H9 (cell line): ENCODE data around the gene TBRG1. TPM values are rescaled to one million over a fixed set of nuclear protein-coding genes. Genes with fewer than 3 reads are reported as not detected.

Experiments used
- DNase-seq: peaks from one replicate; pipeline ENCODE4 v3.0.0-alpha.2; 2017
- H2AFZ ChIP-seq: one replicate; pipeline ENCODE4 v1.6.1; 2013; ENCODE audit warnings: mild to moderate bottlenecking, low read length, control low read depth, moderate library complexity
- H2AK5ac ChIP-seq: 2 replicates; pipeline ENCODE4 v1.6.1; 2013; ENCODE audit warnings: low read length, control low read depth, mixed read lengths; ENCODE audit not compliant: insufficient read length
- H2BK120ac ChIP-seq: one replicate; pipeline ENCODE4 v1.6.1; 2013; ENCODE audit warnings: low read depth, mild to moderate bottlenecking, low read length, control low read depth, inconsistent platforms; ENCODE audit not compliant: poor library complexity, severe bottlenecking
- H2BK12ac ChIP-seq: 2 replicates; pipeline ENCODE4 v1.6.1; 2013; ENCODE audit warnings: low read length, control low read depth, mixed read lengths, low read depth; ENCODE audit not compliant: insufficient read length
- H2BK15ac ChIP-seq: 2 replicates; pipeline ENCODE4 v1.6.1; 2013; ENCODE audit warnings: low read depth, low read length, control low read depth
- H2BK20ac ChIP-seq: one replicate; pipeline ENCODE4 v1.6.1; 2013; ENCODE audit warnings: low read depth, mild to moderate bottlenecking, low read length, control low read depth, inconsistent platforms; ENCODE audit not compliant: poor library complexity, severe bottlenecking
- H2BK5ac ChIP-seq: 2 replicates; pipeline ENCODE4 v1.6.1; 2013; ENCODE audit warnings: low read length, control low read depth, mixed read lengths; ENCODE audit not compliant: insufficient read length
- H3K14ac ChIP-seq: 2 replicates; pipeline ENCODE4 v1.6.1; 2013; ENCODE audit warnings: low read length, control low read depth; ENCODE audit not compliant: insufficient read depth
- H3K18ac ChIP-seq: 2 replicates; pipeline ENCODE4 v1.6.1; 2013; ENCODE audit warnings: low read depth, mild to moderate bottlenecking, mixed read lengths, low read length, control low read depth; ENCODE audit not compliant: insufficient read length
- H3K23ac ChIP-seq: 2 replicates; pipeline ENCODE4 v1.6.1; 2013; ENCODE audit warnings: low read length, control low read depth, mixed read lengths, low read depth; ENCODE audit not compliant: insufficient read length
- H3K23me2 ChIP-seq: 2 replicates; pipeline ENCODE4 v1.6.1; 2013; ENCODE audit warnings: low read depth, mild to moderate bottlenecking, mixed read lengths, low read length, control low read depth; ENCODE audit not compliant: insufficient read length, poor library complexity, severe bottlenecking
- H3K27ac ChIP-seq: 2 replicates; pipeline ENCODE4 v1.5.1; 2013; ENCODE audit warnings: low read length, control low read depth, mixed read lengths, low read depth; ENCODE audit not compliant: insufficient read length
- H3K27me3 ChIP-seq: 2 replicates; pipeline ENCODE4 v1.6.1; 2013; ENCODE audit warnings: low read length, control low read depth, inconsistent platforms; ENCODE audit not compliant: insufficient read depth
- H3K4ac ChIP-seq: 2 replicates; pipeline ENCODE4 v1.6.1; 2013; ENCODE audit warnings: low read depth, mild to moderate bottlenecking, control low read depth, inconsistent platforms, low read length, moderate library complexity
- H3K4me1 ChIP-seq: 2 replicates; pipeline ENCODE4 v1.6.1; 2013; ENCODE audit warnings: low read length, control low read depth, inconsistent platforms; ENCODE audit not compliant: insufficient read depth
- H3K4me2 ChIP-seq: 2 replicates; pipeline ENCODE4 v1.6.1; 2013; ENCODE audit warnings: low read length, control low read depth, mixed read lengths; ENCODE audit not compliant: insufficient read length, insufficient read depth
- H3K56ac ChIP-seq: 2 replicates; pipeline ENCODE4 v1.6.1; 2013; ENCODE audit warnings: low read depth, mild to moderate bottlenecking, mixed read lengths, low read length, control low read depth; ENCODE audit not compliant: insufficient read length
- H3K79me1 ChIP-seq: 2 replicates; pipeline ENCODE4 v1.6.1; 2013; ENCODE audit warnings: low read depth, mild to moderate bottlenecking, moderate library complexity, low read length, control low read depth, inconsistent platforms; ENCODE audit not compliant: insufficient read depth, poor library complexity, severe bottlenecking
- H3K79me2 ChIP-seq: 2 replicates; pipeline ENCODE4 v1.6.1; 2013; ENCODE audit warnings: low read length, control low read depth, inconsistent platforms; ENCODE audit not compliant: insufficient read depth
- H3K9ac ChIP-seq: 2 replicates; pipeline ENCODE4 v1.6.1; 2013; ENCODE audit warnings: low read length, control low read depth, mixed read lengths; ENCODE audit not compliant: insufficient read length; ENCODE audit errors: extremely low read depth
- H3K9me3 ChIP-seq: one replicate; pipeline ENCODE4 v1.6.1; 2013; ENCODE audit warnings: low read depth, low read length, inconsistent platforms; ENCODE audit not compliant: control insufficient read depth
- H3T11ph ChIP-seq: one replicate; pipeline ENCODE4 v1.6.1; 2013; ENCODE audit warnings: mild to moderate bottlenecking, low read length, control low read depth, inconsistent platforms
- H4K20me1 ChIP-seq: one replicate; pipeline ENCODE4 v1.6.1; 2013; ENCODE audit not compliant: control insufficient read depth, insufficient read length, insufficient read depth
- H4K5ac ChIP-seq: 2 replicates; pipeline ENCODE4 v1.6.1; 2013; ENCODE audit warnings: low read depth, mild to moderate bottlenecking, mixed read lengths, low read length, control low read depth; ENCODE audit not compliant: insufficient read length
- H4K8ac ChIP-seq: replicated peaks from 2 replicates; pipeline ENCODE4 v1.6.1; 2013; ENCODE audit warnings: low read length, control low read depth, mixed read lengths, low read depth; ENCODE audit not compliant: insufficient read length
- H4K91ac ChIP-seq: 2 replicates; pipeline ENCODE4 v1.6.1; 2013; ENCODE audit warnings: low read depth, mild to moderate bottlenecking, moderate library complexity, mixed read lengths, low read length, control low read depth; ENCODE audit not compliant: insufficient read length
- H3K27ac Mint-ChIP-seq, 3 experiments: 2 replicates in 2 of 3; 3 replicates in 1 of 3; pipeline ENCODE4 v1.8.0; 2020 to 2021; ENCODE audit warnings: mixed read lengths in 3 of 3, mild to moderate bottlenecking in 1 of 3, moderate library complexity in 1 of 3
- H3K27me3 Mint-ChIP-seq: 2 replicates; pipeline ENCODE4 v1.8.0; 2021; ENCODE audit warnings: low read depth, mild to moderate bottlenecking, moderate library complexity, mixed read lengths
- H3K36me3 Mint-ChIP-seq, 3 experiments: 2 replicates in 2 of 3; 3 replicates in 1 of 3; pipeline ENCODE4 v1.8.0; 2020 to 2021; ENCODE audit warnings: low read depth in 3 of 3, mixed read lengths in 3 of 3; ENCODE audit not compliant: insufficient read depth in 1 of 3
- H3K4me1 Mint-ChIP-seq, 2 experiments: 2 replicates each; pipeline ENCODE4 v1.8.0; 2020; ENCODE audit warnings: mixed read lengths in 2 of 2
- H3K4me3 Mint-ChIP-seq, 2 experiments: 2 replicates in 1 of 2; 3 replicates in 1 of 2; pipeline ENCODE4 v1.8.0; 2020 to 2021; ENCODE audit warnings: mild to moderate bottlenecking in 2 of 2, mixed read lengths in 2 of 2, moderate library complexity in 1 of 2
- H3K9me3 Mint-ChIP-seq, 2 experiments: 2 replicates in 1 of 2; 3 replicates in 1 of 2; pipeline ENCODE4 v1.8.0; 2020; ENCODE audit warnings: mild to moderate bottlenecking in 2 of 2, mixed read lengths in 2 of 2, moderate library complexity in 1 of 2
- WGBS: extraction: QIAGEN DNeasy Blood & Tissue Kit; methylation state at CpG from one replicate; pipeline ENCODE4 v1.1.7; 2013; ENCODE audit warnings: missing lambda C conversion rate, low lambda C conversion rate, mixed read lengths; ENCODE audit not compliant: insufficient read length; ENCODE audit errors: extremely low coverage; 5-methylcytosine and 5-hydroxymethylcytosine counted together
- total RNA-seq: library from RNA; stranded (reverse); gene quantifications from 2 replicates; pipeline ENCODE4 v1.2.1, GENCODE V29; 2021
- TF ChIP-seq, protein P1 (sequence below): fragments of 200-600 bp; sonication (generic); conservative IDR thresholded peaks from 3 replicates; pipeline ENCODE4 v1.8.0; 2021; ENCODE audit warnings: antibody characterized with exemption, mild to moderate bottlenecking

Gene TBRG1
- total RNA-seq, 1 experiment from 2014 or later: 23.9 TPM

DNA sequence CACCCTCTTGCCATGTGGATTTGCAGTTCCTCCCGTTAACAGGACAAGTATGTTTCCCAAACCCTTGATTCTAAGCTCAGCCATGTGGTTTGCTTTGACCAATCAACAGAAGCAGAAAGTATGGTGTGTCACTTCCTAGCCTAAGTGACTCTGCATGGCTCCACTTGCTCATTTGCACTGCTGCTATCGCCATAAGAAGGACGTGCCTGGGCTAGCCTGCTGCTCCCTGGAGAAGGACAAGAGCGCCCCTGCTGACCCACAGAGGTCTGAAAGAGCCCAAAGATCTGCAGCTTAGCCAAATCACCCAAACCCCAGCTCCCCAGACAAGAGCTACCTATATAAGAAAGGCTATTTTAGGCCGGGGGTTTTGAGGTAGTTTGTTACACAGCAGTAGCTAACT lies 18.0 kb downstream of the TBRG1 start:
- Mint-ChIP-seq H3K27me3 (no peaks in the 10 kb centered on the region), H3K27ac (peak overlapping the region in 1 of 3 experiments; percentile 61; a peak in 1 of 7 replicates), H3K4me1 (peaks cover 8 to 12% of the 10 kb centered on the region in 2 experiments), H3K4me3 (no peak overlapping the region), H3K9me3 (peaks cover 0 to 3% of the 10 kb centered on the region in 2 experiments; a peak in 1 of 5 replicates), H3K36me3 (peaks cover 0 to 40% (median 16%) of the 10 kb centered on the region in 3 experiments; a peak in 6 of 7 replicates)
- Histone ChIP-seq H3K27me3 (no peaks in the 10 kb centered on the region), H3K4ac (no peak overlapping the region), H3K4me2 (no peak overlapping the region), H3K14ac (no peak overlapping the region), H2BK12ac (no peak overlapping the region), H3T11ph (no peak overlapping the region), H3K79me2 (no peaks in the 10 kb centered on the region), H4K8ac (no peak overlapping the region), H3K9ac (no peak overlapping the region), H3K23ac (no peak overlapping the region), H2BK120ac (no peak overlapping the region), H4K20me1 (no peaks in the 10 kb centered on the region), H2BK20ac (no peak overlapping the region), H3K79me1 (no peaks in the 10 kb centered on the region), H3K23me2 (no peaks in the 10 kb centered on the region), H4K91ac (no peak overlapping the region), H3K56ac (no peak overlapping the region), H3K4me1 (peaks cover 3% of the 10 kb centered on the region; the same call in 1 of the 2 replicates), H2BK15ac (no peak overlapping the region), H3K27ac (no peak overlapping the region), H2BK5ac (no peak overlapping the region), H2AFZ (no peak overlapping the region), H3K9me3 (no peaks in the 10 kb centered on the region), H2AK5ac (no peak overlapping the region), H3K18ac (no peak overlapping the region), H4K5ac (no peak overlapping the region)
- TF ChIP-seq, protein P1, sequence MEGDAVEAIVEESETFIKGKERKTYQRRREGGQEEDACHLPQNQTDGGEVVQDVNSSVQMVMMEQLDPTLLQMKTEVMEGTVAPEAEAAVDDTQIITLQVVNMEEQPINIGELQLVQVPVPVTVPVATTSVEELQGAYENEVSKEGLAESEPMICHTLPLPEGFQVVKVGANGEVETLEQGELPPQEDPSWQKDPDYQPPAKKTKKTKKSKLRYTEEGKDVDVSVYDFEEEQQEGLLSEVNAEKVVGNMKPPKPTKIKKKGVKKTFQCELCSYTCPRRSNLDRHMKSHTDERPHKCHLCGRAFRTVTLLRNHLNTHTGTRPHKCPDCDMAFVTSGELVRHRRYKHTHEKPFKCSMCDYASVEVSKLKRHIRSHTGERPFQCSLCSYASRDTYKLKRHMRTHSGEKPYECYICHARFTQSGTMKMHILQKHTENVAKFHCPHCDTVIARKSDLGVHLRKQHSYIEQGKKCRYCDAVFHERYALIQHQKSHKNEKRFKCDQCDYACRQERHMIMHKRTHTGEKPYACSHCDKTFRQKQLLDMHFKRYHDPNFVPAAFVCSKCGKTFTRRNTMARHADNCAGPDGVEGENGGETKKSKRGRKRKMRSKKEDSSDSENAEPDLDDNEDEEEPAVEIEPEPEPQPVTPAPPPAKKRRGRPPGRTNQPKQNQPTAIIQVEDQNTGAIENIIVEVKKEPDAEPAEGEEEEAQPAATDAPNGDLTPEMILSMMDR: peak; percentile 43; the same call in 2 of the 3 replicates
- no CpG with 5 or more reads among the region's 5 CpGs for WGBS
- peak; percentile 74 for DNase-seq
